Measurements from ENCODE around the gene PNPLA3. TPM values are rescaled to one million over a fixed set of nuclear protein-coding genes. Genes with fewer than 3 reads are reported as not detected.

The PNPLA3 gene
- total RNA-seq, 1 experiment from 2014 or later: 0.36 TPM

DNA sequence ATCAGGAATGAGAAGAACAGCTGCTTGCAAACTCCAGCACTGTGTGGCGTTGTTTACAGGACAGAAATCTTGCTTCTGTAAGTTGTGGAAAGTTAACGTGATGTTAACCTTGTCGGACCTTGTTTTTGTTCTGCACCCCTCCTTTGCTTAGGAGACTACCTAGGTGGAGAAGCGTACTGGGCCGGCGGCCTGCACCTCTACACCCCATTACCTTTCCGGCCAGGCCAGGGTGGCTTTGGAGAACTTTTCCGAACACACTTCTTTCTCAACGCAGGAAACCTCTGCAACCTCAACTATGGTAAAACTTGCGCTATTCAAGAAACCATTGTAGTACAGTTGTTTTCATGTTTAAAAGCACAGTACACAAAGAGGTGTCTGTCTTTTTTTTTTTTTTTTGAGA is 65.4 kb downstream of the PNPLA3 start:
- no peak for DNase-seq
- Histone ChIP-seq H3K4me1 (ENCODE audit: insufficient read depth, low read length) (peaks cover 14% of the 10 kb centered on the region), H3K9me3 (ENCODE audit: low read length) (no peaks in the 10 kb centered on the region), H3K27ac (ENCODE audit: low read length) (no peak overlapping the region), H3K9ac (ENCODE audit: low read length) (no peak overlapping the region), H3F3A (ENCODE audit: low read length, unreplicated experiment) (no peaks in the 10 kb centered on the region), H3K36me3 (ENCODE audit: low read depth, low read length) (peaks cover 8% of the 10 kb centered on the region), H2AFZ (ENCODE audit: low read length) (no peak overlapping the region), H3K79me2 (ENCODE audit: low read length) (no peaks in the 10 kb centered on the region), H3K27me3 (ENCODE audit: low read length) (no peaks in the 10 kb centered on the region), H3K4me2 (ENCODE audit: low read length) (no peak overlapping the region), H3K4me3 (ENCODE audit: low read length) (no peak overlapping the region), H4K20me1 (ENCODE audit: low read length) (no peaks in the 10 kb centered on the region), H3K9me2 (replicated peaks; ENCODE audit: low read length) (no peaks in the 10 kb centered on the region)
- no peak for TF ChIP-seq EZH2phosphoT487 (IDR thresholded peaks at IDR 0.05; ENCODE audit: borderline replicate concordance, low read length)
- TF ChIP-seq EZH2 (IDR thresholded peaks at IDR 0.05; ENCODE audit: low read length, unreplicated experiment): no peak
- TF ChIP-seq, protein P1, sequence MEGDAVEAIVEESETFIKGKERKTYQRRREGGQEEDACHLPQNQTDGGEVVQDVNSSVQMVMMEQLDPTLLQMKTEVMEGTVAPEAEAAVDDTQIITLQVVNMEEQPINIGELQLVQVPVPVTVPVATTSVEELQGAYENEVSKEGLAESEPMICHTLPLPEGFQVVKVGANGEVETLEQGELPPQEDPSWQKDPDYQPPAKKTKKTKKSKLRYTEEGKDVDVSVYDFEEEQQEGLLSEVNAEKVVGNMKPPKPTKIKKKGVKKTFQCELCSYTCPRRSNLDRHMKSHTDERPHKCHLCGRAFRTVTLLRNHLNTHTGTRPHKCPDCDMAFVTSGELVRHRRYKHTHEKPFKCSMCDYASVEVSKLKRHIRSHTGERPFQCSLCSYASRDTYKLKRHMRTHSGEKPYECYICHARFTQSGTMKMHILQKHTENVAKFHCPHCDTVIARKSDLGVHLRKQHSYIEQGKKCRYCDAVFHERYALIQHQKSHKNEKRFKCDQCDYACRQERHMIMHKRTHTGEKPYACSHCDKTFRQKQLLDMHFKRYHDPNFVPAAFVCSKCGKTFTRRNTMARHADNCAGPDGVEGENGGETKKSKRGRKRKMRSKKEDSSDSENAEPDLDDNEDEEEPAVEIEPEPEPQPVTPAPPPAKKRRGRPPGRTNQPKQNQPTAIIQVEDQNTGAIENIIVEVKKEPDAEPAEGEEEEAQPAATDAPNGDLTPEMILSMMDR (conservative IDR thresholded peaks at IDR 0.05; ENCODE audit: low read depth, low read length): no peak
- CTCF ChIA-PET: no interaction called here
- POLR2A ChIA-PET (ENCODE audit: unreplicated experiment): no interaction called here
- BruUV-seq (replicated peaks): no TSS peak
- intact Hi-C loops (cut with micrococcal nuclease): no loop called here
- no peak for ATAC-seq

DNA sequence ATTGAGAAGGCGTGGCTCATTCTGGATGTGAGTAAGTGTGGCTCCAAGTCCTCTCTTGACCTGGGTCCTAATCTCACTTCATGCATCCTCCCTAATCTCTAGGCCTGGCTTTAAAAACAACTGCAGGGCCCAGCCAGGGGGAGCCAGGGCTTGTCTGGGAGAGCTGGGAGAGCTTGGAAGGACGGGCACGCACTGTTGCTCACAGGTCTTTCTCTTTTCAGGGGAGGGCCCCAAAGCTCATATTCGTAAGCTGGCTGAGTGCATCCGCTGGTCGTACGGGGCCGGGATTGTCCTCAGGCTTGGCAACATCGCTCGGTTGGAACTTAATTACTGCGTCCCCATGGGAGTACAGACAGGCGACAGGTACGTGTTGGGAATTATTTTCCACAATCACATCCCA is 66.4 kb downstream of the PNPLA3 start:
- DNase-seq: no peak
- BruUV-seq (replicated peaks): no TSS peak

More for the DNA sequence above, 66.4 kb downstream of the PNPLA3 start:
- Histone ChIP-seq H3K27me3 (ENCODE audit: low read length) (no peaks in the 10 kb centered on the region), H3K9me2 (replicated peaks; ENCODE audit: low read length) (no peaks in the 10 kb centered on the region), H2AFZ (ENCODE audit: low read length) (no peak overlapping the region), H3K4me1 (ENCODE audit: insufficient read depth, low read length) (peaks cover 14% of the 10 kb centered on the region), H4K20me1 (ENCODE audit: low read length) (no peaks in the 10 kb centered on the region), H3K4me3 (ENCODE audit: low read length) (no peak overlapping the region), H3K4me2 (ENCODE audit: low read length) (no peak overlapping the region), H3K27ac (ENCODE audit: low read length) (no peak overlapping the region), H3K9me3 (ENCODE audit: low read length) (no peaks in the 10 kb centered on the region), H3K36me3 (ENCODE audit: low read depth, low read length) (peaks cover 8% of the 10 kb centered on the region), H3K79me2 (ENCODE audit: low read length) (no peaks in the 10 kb centered on the region), H3K9ac (ENCODE audit: low read length) (no peak overlapping the region), H3F3A (ENCODE audit: low read length, unreplicated experiment) (no peaks in the 10 kb centered on the region)
- TF ChIP-seq EZH2phosphoT487 (IDR thresholded peaks at IDR 0.05; ENCODE audit: borderline replicate concordance, low read length) (no peak), EZH2 (IDR thresholded peaks at IDR 0.05; ENCODE audit: low read length, unreplicated experiment) (no peak)
- TF ChIP-seq, protein P1 (conservative IDR thresholded peaks at IDR 0.05; ENCODE audit: low read depth, low read length): no peak
- intact Hi-C loops (cut with micrococcal nuclease): no loop called here
- ChIA-PET CTCF (no interaction called here), POLR2A (ENCODE audit: unreplicated experiment) (no interaction called here)
- ATAC-seq: no peak
